Panc1 (cell line): Measurements from ENCODE around the gene NEURL4.

Experiments used
- CTCF ChIP-seq: fragments of 450-650 bp; IDR thresholded peaks from 2 replicates; pipeline ENCODE4 v1.5.1; 2017; ENCODE audit warnings: mild to moderate bottlenecking
- POLR2AphosphoS5 ChIP-seq: IDR thresholded peaks from 2 replicates; pipeline ENCODE4 v1.6.1; 2012; ENCODE audit warnings: mild to moderate bottlenecking, low read depth, low read length, moderate library complexity
- REST ChIP-seq, 2 experiments: IDR thresholded peaks; 2 replicates each; pipeline ENCODE4 v1.6.1; 2011 to 2012; ENCODE audit warnings: low read depth in 2 of 2, control low read depth in 1 of 2, low read length in 1 of 2, mild to moderate bottlenecking in 1 of 2, moderate library complexity in 1 of 2; ENCODE audit not compliant: insufficient read depth in 1 of 2
- SIN3A ChIP-seq: IDR thresholded peaks from 2 replicates; pipeline ENCODE4 v1.6.1; 2012; ENCODE audit warnings: low read depth, mild to moderate bottlenecking, low read length, moderate library complexity, borderline replicate concordance; ENCODE audit not compliant: insufficient read depth
- TCF7L2 ChIP-seq: IDR thresholded peaks from 2 replicates; pipeline ENCODE4 v1.6.1; 2011; ENCODE audit warnings: mild to moderate bottlenecking, low read depth, low read length, inconsistent platforms

- TF ChIP-seq CTCF, result no peak
- TF ChIP-seq REST (IDR thresholded peaks at IDR 0.05; ENCODE audit: insufficient read depth in 1 of 2, low read depth in 2 of 2, low read length in 1 of 2), result no peak
- TF ChIP-seq POLR2AphosphoS5, result no peak
- no peak for TF ChIP-seq SIN3A
- TF ChIP-seq TCF7L2, result no peak
These were observed 5.9 kb upstream of the NEURL4 start for GRCh38 chr17:7334938-7335538.
